NOMO-1 treated with DMSO at 0.1 percent for 48 hours (cell line): ENCODE measurements around the gene NAT16.
"Not testable (repeated sequence)": the region's sequence is repeated elsewhere in the genome, so short reads cannot be mapped to it uniquely, and the experiment has no call there.

ENCODE experiments used
- DNase-seq: peaks from one replicate; lab custom pipeline; 2025; ENCODE audit not compliant: unreplicated experiment; lab: John Stamatoyannopoulos, UW

The NAT16 gene

DNA sequence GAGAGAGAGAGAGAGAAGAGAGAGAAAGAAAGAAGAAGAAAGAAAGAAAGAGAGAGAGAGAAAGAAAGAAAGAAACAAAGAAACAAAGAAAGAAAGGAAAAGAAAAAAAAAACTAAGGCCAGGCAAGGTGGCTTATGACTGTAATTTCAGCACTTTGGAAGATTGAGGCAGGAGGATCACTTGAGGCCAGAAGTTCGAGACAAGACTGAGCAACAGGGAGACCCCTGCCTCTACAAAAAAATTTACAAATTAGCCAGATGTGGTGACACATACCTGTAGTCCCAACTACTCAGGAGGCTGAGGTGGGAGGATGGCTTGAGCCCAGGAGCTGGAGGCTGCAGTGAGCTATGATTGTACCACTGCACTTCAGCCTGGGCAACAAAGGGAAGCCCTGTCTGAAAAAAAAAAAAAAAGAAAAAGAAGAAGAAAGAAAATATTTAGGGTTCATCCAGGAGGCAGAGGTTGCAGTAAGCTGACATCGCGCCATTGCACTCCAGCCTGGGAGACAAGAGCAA lies 50.4 kb downstream of the NAT16 start:
- DNase-seq: no peak

GRCh38 chr7:101128040-101128834 lies 51.9 kb downstream of the NAT16 start:
- DNase-seq: no peak

DNA sequence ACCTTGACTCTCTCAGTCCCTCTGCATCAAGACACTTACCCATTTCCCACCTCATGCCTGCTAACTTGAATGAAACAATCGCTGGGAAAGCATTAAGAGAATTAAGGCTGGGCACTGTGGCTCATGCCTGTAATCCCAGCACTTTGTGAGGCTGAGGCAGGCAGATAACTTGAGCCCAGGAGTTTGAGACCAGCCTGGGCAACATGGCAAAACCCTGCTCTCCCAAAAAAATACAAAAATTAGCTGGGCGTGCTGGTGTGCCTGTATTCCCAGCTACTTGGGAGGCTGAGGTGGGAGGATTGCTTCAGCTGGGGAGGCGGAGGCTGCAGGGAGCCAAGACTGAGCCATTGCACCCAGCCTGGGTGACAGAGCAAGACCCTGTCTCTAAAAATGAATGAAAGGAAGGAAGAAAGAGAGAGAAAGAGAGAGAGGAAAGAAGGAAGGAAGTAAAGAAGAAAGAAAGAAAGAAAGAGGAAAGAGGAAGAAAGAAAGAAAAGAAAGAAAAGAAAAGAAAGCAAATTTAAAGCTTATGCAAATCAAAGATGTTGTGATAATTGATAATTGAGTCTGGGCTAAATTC lies 52.5 kb downstream of the NAT16 start:
- no peak for DNase-seq

- DNase-seq: no peak
Observed at GRCh38 chr7:101126651-101127459, 53.2 kb downstream of the NAT16 start, which contains the start of gene SERPINE1. TSS of gene SERPINE1 (plus strand) at chr7:101127104. CDS start at chr7:101128394, 1,290 bp downstream.

- DNase-seq: no peak
Observed at GRCh38 chr7:101125989-101126650, 54.0 kb downstream of the NAT16 start.

DNA sequence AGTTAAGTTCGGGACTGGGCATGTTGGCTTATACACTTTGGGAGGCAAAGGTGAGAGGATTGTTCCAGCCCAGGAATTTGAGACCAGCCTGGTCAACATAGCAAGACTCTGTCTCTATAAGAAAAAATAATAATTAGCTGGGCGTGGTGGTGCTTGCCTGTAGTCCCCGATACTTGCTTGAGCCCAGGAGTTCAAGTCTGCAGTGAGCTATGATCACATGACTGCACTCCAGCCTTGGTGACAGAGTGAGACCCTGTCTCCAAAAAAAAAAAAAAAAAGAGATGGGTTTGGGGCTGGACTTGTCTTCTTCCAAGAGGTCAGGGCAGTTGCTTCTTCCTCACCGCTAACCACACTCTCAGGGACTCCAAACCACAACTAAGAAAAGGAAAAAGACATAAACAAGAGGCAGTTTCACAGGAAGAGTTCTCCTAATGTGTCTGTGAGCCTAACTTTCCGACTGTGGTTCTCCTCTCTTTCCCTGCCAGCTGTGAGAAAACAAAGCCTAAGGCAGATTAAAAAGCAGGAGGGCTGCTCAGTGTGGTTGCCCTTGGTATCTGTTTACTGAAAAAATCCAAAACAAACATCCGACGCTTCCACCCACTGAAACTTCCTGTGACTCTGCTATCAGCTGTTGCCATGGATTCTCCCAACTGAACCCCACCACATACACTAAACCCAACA lies 55.6 kb downstream of the NAT16 start:
- peak; percentile 54 for DNase-seq

DNA sequence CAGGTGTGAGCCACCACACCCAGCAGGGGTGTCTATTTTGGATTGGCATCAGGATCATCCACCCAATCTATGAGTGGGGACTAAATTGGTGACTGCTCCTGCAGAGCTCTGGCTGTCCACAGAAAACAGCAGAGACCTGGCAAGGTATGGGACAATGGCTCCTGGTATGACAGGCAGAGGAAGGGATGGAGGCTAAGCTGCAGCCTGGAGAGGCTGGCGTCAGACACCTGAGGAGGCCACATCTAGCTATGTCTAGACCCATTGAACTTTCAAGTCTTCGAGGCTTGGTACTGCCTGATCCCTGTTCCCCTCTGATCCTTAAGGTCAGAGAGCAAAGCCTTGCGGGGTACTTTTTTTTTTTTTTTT lies 56.4 kb downstream of the NAT16 start:
- DNase-seq: no peak

DNA sequence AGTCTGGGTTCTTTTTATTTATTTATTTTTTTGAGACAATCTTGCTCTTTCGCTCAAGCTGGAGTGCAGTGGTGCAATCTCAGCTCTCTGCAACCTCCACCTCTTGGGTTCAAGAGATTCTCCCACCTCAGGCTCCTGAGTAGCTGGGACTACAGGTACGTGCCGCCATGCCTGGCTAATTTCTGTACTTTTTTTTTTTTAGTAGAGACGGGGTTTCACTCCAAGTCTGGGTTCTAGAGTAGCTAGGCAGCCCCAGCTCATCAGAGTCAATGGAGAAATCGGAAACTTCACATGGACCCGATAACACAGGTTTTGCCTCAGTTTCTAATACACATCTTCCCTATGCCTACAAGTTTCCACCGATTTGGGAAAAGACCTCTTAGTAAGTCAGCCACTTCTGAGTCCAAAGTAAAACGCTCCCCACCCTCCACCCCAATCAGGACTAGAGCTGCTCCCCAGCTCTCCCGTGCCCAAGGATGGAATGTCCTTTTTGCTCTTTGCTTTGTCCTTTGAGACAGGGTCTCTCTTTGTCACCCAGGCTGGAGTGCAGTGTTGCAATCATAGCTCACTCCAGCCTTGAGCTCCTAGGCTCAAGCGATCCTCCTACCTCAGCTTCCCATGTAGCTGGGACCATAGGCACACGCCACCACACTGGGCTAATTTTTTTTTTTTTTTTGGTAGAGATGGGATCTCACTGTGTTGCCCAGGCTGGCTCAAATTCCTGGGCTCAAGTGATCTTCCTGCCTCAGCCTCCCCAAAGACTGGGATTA lies 57.0 kb downstream of the NAT16 start:
- no peak for DNase-seq

GRCh38 chr7:101121991-101122932 lies 57.8 kb downstream of the NAT16 start:
- peak; percentile 59 for DNase-seq

DNA sequence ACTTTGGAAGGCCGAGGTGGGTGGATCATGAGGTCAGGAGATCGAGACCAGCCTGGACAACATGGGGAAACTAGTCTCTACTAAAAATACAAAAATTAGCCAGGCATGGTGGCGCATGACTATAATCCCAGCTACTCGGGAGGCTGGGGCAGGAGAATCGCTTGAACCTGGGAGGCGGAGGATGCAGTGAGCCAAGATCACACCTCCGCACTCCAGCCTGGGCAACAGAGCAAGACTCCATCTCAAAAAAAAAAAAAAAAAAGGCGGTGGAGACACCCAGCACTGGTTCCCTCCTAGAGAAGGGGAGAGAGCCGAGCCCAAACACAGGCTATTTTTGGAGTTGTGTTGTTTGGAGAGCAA lies 58.5 kb downstream of the NAT16 start:
- not testable (repeated sequence) for DNase-seq
